ENCODE results near the gene GRID1. TPM values are rescaled to one million over a fixed set of nuclear protein-coding genes. Genes with fewer than 3 reads are reported as not detected.

The GRID1 gene
- polyA plus RNA-seq, 1 donor (not counting 4 experiments of a cell fraction or from before 2014, with no cell fraction given) = 0.01 TPM

DNA sequence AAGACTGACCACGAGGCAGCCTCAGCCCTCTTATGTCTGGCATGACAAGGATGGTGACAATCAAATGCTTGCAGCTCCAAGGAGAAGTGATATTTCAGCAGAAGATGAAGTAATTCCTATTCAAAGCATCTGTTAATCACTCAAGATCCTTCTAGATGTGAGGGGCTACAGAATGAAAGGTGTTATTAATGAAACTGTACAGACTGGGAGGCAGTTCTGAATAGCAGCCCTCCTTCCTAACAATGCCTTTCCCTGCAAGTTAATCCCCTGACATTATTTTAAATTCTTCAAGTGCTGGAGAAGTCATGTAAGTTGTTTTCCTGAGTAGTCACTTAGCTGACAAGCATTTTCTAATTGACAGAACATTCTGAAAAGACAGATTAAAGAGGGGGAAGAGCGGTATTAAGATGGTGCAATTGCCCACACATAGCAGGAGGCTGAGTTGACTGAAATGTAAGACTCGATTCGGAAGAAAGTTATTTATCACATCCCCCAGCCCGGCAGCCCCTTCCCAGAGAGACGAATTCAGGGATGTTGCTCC is 300.8 kb downstream of the GRID1 start:
- Histone ChIP-seq H3K27ac (ENCODE audit: control insufficient read depth, insufficient read depth, low read length) (no peak overlapping the region), H3K9ac (ENCODE audit: control insufficient read depth, extremely low read depth, insufficient read depth, low read length) (no peak overlapping the region), H3K9me3 (ENCODE audit: control insufficient read depth, low read depth, low read length) (no peaks in the 10 kb centered on the region), H3K9me1 (ENCODE audit: control insufficient read depth, extremely low read depth, insufficient read depth, low read length) (no peaks in the 10 kb centered on the region), H4K20me1 (ENCODE audit: control insufficient read depth, extremely low read depth, insufficient read depth, low read length) (no peaks in the 10 kb centered on the region), H3K4me3 (ENCODE audit: control insufficient read depth in 2 of 3, extremely low read depth in 1 of 3, insufficient read depth in 2 of 3, low read depth in 1 of 3, low read length in 3 of 3) (no peak overlapping the region), H3K4me1 (ENCODE audit: control insufficient read depth, extremely low read depth, insufficient read depth, low read length) (no peaks in the 10 kb centered on the region), H3K36me3 (ENCODE audit: control insufficient read depth in 2 of 2, extremely low read depth in 1 of 2, insufficient read depth in 2 of 2, low read length in 2 of 2) (no peaks in the 10 kb centered on the region), H2AFZ (ENCODE audit: control insufficient read depth, low read length) (no peak overlapping the region), H3K27me3 (ENCODE audit: control insufficient read depth, extremely low read depth, insufficient read depth, low read length) (no peaks in the 10 kb centered on the region), H3K79me2 (ENCODE audit: control insufficient read depth, insufficient read depth, low read length) (no peaks in the 10 kb centered on the region), H3K4me2 (ENCODE audit: control insufficient read depth, extremely low read depth, insufficient read depth, low read depth, low read length) (no peak overlapping the region)
- no peak for DNase-seq (ENCODE audit: low read depth, low spot score)
- TF ChIP-seq EZH2 (IDR thresholded peaks at IDR 0.05; ENCODE audit: low read length) = no peak
- no peak for FAIRE-seq
- dilution Hi-C loops (cut with MboI; ENCODE audit: extremely low pct_ligation_motif_present, low sequenced_read_pairs) = no loop called here

GRCh38 chr10:86064931-86065662 is 301.5 kb downstream of the GRID1 start:
- no peak for FAIRE-seq
- TF ChIP-seq, protein P1, sequence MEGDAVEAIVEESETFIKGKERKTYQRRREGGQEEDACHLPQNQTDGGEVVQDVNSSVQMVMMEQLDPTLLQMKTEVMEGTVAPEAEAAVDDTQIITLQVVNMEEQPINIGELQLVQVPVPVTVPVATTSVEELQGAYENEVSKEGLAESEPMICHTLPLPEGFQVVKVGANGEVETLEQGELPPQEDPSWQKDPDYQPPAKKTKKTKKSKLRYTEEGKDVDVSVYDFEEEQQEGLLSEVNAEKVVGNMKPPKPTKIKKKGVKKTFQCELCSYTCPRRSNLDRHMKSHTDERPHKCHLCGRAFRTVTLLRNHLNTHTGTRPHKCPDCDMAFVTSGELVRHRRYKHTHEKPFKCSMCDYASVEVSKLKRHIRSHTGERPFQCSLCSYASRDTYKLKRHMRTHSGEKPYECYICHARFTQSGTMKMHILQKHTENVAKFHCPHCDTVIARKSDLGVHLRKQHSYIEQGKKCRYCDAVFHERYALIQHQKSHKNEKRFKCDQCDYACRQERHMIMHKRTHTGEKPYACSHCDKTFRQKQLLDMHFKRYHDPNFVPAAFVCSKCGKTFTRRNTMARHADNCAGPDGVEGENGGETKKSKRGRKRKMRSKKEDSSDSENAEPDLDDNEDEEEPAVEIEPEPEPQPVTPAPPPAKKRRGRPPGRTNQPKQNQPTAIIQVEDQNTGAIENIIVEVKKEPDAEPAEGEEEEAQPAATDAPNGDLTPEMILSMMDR (optimal IDR thresholded peaks at IDR 0.05 in 1 of 3, IDR thresholded peaks at IDR 0.05 in 1 of 3, conservative IDR thresholded peaks at IDR 0.05 in 1 of 3; ENCODE audit: extremely low read depth in 1 of 3, insufficient read depth in 2 of 3, low read length in 3 of 3) = no peak
- no peak for TF ChIP-seq EZH2 (IDR thresholded peaks at IDR 0.05; ENCODE audit: low read length)
- Histone ChIP-seq H3K27me3 (ENCODE audit: control insufficient read depth, extremely low read depth, insufficient read depth, low read length) (no peaks in the 10 kb centered on the region), H3K4me3 (ENCODE audit: control insufficient read depth in 2 of 3, extremely low read depth in 1 of 3, insufficient read depth in 2 of 3, low read depth in 1 of 3, low read length in 3 of 3) (no peak overlapping the region), H3K79me2 (ENCODE audit: control insufficient read depth, insufficient read depth, low read length) (no peaks in the 10 kb centered on the region), H3K27ac (ENCODE audit: control insufficient read depth, insufficient read depth, low read length) (no peak overlapping the region), H3K9ac (ENCODE audit: control insufficient read depth, extremely low read depth, insufficient read depth, low read length) (no peak overlapping the region), H3K9me1 (ENCODE audit: control insufficient read depth, extremely low read depth, insufficient read depth, low read length) (no peaks in the 10 kb centered on the region), H3K4me1 (ENCODE audit: control insufficient read depth, extremely low read depth, insufficient read depth, low read length) (no peaks in the 10 kb centered on the region), H3K9me3 (ENCODE audit: control insufficient read depth, low read depth, low read length) (no peaks in the 10 kb centered on the region), H3K4me2 (ENCODE audit: control insufficient read depth, extremely low read depth, insufficient read depth, low read depth, low read length) (no peak overlapping the region), H3K36me3 (ENCODE audit: control insufficient read depth in 2 of 2, extremely low read depth in 1 of 2, insufficient read depth in 2 of 2, low read length in 2 of 2) (no peaks in the 10 kb centered on the region), H2AFZ (ENCODE audit: control insufficient read depth, low read length) (no peak overlapping the region), H4K20me1 (ENCODE audit: control insufficient read depth, extremely low read depth, insufficient read depth, low read length) (no peaks in the 10 kb centered on the region)
- dilution Hi-C loops (cut with MboI; ENCODE audit: extremely low pct_ligation_motif_present, low sequenced_read_pairs) = no loop called here
- DNase-seq (ENCODE audit: low read depth, low spot score) = no peak
